Activated CD8-positive, alpha-beta memory T cell treated with anti-CD3 and anti-CD28 coated beads, Interleukin-2, amount 50 U/mL, for 4 hours (primary cell): ENCODE measurements around the gene TTLL10.

Experiments used
- DNase-seq: peaks from one replicate; pipeline ENCODE4 v3.0.0-alpha.2; 2020

Gene TTLL10

GRCh38 chr1:1223321-1223720 lies 49.6 kb downstream of the TTLL10 start:
- DNase-seq: no peak

- no peak for DNase-seq
These were observed 50.2 kb downstream of the TTLL10 start for GRCh38 chr1:1223891-1224290.

- DNase-seq: no peak
These were observed 51.7 kb downstream of the TTLL10 start for GRCh38 chr1:1225238-1225845.

- DNase-seq: no peak
These were observed 52.2 kb downstream of the TTLL10 start for GRCh38 chr1:1225913-1226312.

GRCh38 chr1:1226566-1227362 lies 53.1 kb downstream of the TTLL10 start:
- no peak for DNase-seq

- no peak for DNase-seq
These were observed 53.7 kb downstream of the TTLL10 start for GRCh38 chr1:1227386-1227785.

GRCh38 chr1:1228187-1228586 lies 54.5 kb downstream of the TTLL10 start:
- DNase-seq: no peak

- no peak for DNase-seq
These were observed 55.1 kb downstream of the TTLL10 start for GRCh38 chr1:1228596-1229321.

GRCh38 chr1:1229770-1230169 lies 56.1 kb downstream of the TTLL10 start:
- no peak for DNase-seq

- no peak for DNase-seq
These were observed 57.1 kb downstream of the TTLL10 start for GRCh38 chr1:1230656-1231399.

- peak; percentile 96 for DNase-seq
These were observed 57.9 kb downstream of the TTLL10 start, which contains the start of gene SDF4 for GRCh38 chr1:1231400-1232207. TSS of gene SDF4 (minus strand) at chr1:1232001. CDS start at chr1:1228772, 3,229 bp downstream.

- DNase-seq: no peak
These were observed 58.6 kb downstream of the TTLL10 start, which contains the start of gene B3GALT6 for GRCh38 chr1:1232208-1232795. TSS of gene B3GALT6 (plus strand) at chr1:1232237. CDS start at chr1:1232279, 42 bp downstream.

GRCh38 chr1:1232796-1233566 lies 59.3 kb downstream of the TTLL10 start:
- DNase-seq: no peak

- no peak for DNase-seq
These were observed 59.9 kb downstream of the TTLL10 start for GRCh38 chr1:1233567-1233892.

- DNase-seq: no peak
These were observed 60.6 kb downstream of the TTLL10 start for GRCh38 chr1:1234180-1234808.

GRCh38 chr1:1235016-1235744 lies 61.5 kb downstream of the TTLL10 start:
- DNase-seq: no peak

- no peak for DNase-seq
These were observed 62.6 kb downstream of the TTLL10 start for GRCh38 chr1:1236176-1236763.

GRCh38 chr1:1236945-1237873 lies 63.5 kb downstream of the TTLL10 start:
- DNase-seq: no peak
